CD4-positive, alpha-beta T cell treated with Interleukin-15 for 1 hour (primary cell): ENCODE data around the gene FOXP1.

ENCODE experiments used
- DNase-seq: peaks from one replicate; pipeline ENCODE4 v3.0.0-alpha.2; 2020

The FOXP1 gene

DNA sequence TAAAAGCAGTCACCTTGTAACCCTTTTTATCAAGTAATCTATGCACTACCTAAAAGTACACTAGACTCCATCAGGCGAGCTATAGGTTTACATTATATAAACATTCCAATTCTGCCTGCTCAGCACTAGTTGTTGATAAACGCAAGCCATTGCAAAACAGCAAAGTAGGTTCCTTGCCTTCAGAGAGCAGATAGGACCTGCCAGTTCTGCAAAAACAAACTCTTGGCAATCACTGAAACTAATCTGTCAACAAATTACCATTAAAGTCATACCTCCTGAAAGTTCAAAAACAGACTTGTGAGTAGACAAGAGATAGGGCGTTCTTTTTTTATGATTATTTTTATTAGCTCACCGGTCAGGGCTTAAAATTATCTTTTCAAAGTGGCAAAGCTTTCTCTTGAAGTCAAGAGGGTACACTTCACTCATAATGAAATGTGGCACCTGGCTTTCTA lies 392.5 kb downstream of the FOXP1 start:
- DNase-seq: no peak

DNA sequence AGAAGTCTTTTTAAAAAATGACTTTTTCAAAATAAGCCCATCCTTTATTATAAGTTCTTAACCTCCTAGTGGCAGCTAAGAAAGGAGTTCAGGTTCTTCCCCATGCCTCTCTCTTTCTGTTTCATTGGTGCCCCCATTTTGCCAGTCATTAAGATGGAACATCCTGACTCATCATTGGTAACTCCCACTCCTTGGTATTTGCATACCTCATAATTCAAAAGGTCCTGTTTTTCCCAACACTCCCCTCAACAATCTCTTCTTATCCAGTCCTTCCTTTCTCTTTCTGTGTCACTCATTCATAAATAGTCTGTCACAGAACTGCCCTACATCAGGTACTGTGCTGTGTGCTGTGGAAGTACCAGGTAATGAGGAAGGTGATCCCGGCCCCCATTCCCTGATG lies 394.0 kb downstream of the FOXP1 start:
- no peak for DNase-seq

DNA sequence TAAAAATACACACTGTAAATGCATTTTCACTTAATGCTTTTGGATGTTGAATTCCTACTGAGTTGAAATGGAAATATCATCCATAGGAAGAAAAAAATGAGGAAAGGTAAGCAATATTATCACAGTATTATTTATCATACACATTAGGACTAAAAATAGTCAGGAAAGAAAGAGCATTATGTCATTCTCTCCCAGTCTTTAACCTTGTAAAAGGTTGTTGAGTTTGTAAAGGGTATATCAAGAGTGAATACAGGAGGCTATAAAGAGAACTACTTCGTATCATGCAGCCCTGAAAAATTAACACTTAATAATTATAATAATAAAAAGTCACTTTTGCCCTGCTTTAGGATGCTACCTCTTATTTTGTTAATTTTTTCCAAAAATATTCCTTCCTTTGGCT lies 395.8 kb downstream of the FOXP1 start:
- no peak for DNase-seq

DNA sequence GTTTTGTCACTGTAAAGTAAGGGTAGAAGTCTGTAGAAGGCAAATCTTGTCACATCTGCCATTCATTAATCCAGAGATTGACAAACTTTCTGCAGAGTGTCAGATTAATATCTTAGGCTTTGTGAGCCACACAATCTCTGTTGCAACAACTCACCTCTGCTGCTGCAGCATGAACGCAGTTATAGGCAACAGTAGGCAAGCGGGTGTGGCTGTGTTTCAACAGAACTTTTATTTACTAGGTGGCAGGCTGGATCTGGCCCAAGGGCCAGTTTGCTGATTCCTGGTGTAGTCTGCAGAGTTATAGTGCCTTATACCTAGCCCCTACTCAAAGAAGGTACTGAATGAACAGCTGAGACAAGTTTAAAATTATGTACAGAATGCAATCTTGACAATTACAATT lies 396.7 kb downstream of the FOXP1 start:
- DNase-seq: no peak

DNA sequence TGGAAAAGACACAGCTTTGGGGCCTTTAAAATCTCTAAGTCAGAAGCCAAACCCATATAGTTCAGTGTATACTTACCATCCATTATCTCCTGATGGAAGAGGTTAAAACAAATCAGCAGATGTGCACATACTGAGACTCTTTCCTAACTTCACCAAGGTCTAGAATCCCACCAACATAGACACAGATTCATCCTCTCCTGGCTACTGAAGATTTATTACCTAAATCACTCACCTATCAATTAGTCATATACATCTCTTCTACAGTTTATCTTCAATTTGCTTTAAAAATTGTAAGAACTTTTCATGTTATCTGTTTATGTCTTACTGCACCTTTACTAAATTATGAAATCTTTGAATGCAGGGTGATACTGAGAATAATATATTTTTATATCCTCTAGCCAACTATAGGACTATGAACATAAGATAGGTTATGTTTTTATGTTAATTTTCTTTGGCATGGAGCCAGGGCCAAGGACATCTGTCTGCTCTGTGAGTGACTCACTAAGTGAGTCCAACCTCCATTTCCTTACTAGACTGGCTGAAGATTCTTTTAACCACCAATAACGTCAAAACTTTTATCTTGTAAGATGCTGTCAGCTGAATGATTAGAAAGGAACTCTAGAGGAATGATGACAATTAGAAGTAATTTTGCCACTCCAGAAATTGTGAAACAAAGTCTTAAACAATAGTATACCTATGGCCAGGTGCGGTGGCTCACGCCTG lies 397.6 kb downstream of the FOXP1 start:
- DNase-seq: no peak

DNA sequence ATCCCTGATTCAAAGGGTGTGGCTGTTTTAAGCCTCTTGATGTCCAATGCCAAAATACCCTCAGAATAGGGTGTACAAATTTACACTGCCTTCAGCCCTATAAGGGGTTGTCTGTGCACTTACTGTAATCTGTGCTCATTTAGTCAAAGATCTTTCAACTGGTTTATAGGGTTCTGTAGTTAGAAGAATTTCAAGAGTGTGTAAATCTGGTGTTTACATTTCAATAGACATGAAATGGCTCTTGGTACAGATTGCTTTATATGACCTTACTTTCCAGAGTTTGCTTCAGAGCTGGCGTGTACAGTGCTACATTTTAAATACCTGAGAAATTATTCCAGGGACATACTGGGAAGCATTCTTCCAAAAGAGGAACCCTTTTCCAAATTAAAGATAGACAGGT lies 399.3 kb downstream of the FOXP1 start:
- no peak for DNase-seq

DNA sequence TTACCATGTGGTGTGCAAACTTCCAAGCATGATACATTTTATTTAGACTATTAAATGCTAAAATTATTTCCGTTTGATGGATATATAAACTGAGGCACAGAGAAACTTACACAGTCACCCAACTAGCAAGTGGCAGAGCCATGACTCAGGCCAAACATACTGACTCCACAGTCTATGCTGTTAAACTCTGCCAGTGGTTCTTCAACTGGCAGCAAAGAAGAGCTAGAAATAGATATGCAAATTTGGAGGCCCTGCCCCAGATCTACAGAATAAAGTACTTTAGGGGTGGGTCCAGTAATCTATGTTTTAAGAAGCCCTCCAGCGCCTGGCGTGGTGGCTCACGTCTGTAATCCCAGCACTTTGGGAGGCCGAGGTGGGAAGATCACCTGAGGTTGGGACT lies 400.0 kb downstream of the FOXP1 start:
- no peak for DNase-seq

DNA sequence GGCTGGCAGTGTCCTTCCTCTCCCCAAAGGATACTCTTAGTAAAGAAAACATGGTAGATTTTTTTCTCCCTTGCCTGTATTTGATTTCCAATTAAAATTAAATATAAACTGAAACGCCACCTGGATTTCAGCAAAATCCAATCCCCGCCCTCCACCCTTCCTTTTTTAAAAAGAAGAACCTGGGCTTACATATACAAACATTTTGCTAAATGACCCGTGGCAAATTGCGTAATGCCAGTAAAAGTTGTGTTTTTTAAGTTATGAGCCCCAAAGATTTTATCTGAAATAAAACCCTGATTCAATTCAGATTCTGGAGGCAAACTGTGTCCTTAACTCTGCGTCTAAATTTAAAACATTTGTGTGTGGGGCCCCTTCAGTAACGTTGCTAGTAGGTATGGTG lies 403.0 kb downstream of the FOXP1 start:
- no peak for DNase-seq

DNA sequence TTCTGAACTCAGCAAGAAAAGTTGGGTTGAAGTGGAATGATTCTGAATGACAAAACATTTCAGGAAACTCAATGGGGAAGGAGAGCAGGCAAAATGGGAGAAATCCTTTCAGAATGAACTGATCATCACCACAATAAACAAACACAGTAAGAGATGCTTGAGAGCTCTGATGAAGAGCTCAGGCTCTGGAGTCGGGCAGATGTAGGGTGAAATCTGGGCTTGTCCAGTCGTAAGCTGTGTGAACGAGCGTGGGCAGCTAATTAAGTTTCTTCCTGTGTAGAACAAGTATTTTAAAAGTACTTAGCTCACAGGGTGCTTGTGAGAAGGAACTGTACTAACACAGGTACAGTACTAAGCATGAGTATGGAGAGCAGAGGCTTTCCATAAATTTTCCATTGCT lies 406.2 kb downstream of the FOXP1 start:
- DNase-seq: no peak

DNA sequence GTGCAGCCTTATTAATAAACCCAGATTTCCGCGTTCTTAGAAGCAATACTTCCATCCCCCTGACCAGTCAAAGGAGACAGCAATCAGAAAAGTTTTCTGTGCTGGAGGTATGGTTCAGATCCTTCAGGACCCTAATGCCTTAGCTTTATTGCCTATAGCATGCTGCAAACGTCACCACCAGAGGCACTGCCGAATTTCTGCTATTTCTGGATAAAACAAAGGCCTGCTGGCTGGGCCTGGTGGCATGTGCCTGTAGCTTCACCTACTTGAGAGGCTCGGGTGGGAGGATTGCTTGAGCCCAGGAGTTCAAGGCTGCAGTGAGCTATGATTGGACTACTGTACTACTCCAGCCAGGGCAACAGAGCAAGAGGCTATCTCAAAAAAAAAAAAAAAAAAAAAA lies 407.2 kb downstream of the FOXP1 start:
- no peak for DNase-seq

DNA sequence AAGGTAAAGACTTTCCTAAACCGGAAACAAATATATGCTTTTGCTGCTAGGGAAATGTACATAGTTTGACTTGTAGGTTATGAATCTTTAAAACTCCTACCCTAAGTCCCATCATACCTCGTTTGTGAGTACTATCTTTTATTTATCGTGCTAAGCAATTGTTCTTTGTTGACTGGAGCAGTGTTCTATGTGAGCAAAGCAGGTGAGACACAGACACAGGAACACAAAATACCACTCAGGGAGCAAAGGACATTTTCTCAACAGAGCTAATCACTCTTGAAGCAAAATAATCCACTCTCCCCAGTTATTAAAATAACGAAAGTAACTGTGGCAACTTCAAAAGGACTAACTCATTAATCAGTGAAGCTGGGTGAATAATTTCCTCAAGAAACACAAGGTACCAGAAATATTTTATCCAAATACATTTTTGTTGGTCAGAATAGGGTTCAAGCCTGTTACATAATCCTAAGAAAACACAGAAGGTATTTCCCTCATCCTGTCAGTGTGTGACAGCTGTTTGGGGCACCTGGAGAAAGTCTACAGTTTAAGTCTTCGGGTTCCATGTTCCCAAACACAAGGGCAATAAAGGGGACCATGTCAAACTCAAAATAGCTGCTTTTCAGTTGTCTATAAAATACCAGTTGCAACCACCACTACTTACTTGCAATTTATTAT lies 407.7 kb downstream of the FOXP1 start:
- no peak for DNase-seq

DNA sequence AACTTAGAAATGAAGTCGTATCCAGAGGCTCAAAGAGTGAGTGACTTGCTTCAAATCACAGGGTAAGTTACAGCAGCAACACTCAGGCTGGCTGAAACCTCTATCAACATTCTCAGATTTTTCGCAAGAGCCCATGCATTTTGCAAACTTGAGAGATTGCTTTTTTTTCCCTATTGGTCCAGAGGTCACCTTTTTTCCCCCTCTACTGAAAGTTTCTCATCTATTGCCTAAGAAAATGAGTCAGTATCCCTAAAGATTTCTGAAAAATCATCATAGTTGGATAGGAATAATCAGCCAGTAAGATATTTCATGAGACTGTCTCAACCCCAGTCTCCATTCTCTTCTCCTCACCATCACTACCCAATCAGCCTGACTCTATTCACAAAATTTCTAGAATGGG lies 410.6 kb downstream of the FOXP1 start:
- DNase-seq: no peak

DNA sequence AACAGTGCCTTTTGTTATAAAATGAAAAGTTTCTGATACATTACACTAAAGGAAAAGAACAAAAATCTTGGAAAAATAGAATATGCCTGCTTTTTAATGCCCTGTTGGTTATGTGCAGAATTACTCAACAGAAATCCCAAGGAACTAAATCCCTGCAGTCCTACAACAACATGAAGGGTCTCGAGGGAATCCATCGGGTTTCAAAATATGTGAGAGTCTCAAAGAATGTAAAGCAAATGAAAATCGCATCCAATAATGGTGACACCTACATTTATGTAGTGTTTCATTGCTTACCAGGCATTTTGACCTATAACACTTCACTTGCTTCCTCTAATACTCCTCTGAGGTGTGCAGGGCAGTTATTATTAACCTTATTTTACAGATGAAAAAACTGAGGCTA lies 411.3 kb downstream of the FOXP1 start:
- DNase-seq: no peak

DNA sequence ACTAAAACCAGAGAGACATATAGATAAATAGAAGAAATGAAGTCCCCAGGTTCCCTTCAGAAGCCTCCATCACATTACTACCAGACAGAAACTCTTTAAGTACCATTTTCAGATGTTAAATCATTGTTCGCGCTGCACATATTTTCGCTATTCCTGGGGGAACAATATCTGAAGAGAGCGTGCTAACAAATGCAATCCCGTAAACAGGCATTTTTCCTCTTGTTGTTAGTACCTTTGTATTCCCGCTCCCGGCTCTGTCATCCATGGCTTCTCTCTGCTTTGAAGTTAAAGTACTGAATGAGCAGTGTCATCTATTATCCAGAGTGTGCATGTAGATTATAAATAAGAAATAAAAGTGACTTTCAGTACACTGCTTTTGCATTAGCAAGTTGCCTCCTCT lies 412.3 kb downstream of the FOXP1 start:
- DNase-seq: no peak

DNA sequence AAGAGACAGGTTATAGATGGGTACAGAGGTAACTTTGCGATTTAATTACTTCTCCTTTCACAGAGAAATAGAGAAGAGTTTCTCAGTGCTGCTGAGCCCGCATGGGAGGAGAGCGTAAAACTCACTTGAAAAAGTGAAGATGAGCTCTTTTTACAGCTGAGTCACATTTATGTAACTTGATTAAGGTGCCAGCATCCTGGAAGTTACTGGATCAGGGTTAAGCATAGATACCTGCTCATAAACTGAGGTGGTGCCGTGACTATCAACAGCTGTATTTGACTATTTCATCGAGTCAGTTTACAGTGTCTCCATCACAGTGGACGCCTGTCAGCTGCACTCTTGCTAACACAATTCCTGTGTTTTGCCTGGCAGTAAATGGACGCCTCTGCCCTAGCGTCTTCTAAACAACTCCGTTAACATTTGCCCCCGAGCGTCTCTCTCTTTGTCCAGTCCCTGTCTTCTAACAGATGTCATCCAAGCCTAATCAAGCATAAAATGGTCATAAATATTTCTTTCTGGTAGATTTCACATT lies 414.6 kb downstream of the FOXP1 start:
- no peak for DNase-seq

DNA sequence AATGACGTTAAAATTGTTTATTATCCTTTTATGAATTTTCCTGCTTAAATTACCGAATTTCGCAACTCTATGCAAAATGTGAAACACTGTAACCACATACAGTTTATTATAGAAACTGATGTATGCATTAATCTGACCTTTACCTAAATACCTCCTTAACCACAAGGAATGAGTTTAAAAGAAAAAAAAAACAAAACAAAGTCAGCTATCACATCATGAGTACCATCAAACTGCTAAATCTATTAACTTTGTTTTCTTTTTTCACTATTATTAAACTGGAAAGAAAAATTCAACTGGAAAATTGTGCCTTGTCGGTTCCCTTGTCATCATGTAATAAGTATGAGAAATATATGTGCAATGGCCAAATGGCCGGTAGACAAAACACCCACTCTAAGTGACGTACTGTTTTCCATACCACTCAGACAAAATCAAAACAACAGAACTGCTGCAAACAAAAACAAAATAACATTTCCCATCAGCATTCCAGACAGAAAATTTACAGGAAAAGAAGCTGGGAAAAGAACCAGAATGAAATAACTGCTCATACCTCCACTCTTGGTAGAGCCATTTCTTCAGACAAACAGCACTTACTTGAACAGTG lies 415.3 kb downstream of the FOXP1 start:
- no peak for DNase-seq

DNA sequence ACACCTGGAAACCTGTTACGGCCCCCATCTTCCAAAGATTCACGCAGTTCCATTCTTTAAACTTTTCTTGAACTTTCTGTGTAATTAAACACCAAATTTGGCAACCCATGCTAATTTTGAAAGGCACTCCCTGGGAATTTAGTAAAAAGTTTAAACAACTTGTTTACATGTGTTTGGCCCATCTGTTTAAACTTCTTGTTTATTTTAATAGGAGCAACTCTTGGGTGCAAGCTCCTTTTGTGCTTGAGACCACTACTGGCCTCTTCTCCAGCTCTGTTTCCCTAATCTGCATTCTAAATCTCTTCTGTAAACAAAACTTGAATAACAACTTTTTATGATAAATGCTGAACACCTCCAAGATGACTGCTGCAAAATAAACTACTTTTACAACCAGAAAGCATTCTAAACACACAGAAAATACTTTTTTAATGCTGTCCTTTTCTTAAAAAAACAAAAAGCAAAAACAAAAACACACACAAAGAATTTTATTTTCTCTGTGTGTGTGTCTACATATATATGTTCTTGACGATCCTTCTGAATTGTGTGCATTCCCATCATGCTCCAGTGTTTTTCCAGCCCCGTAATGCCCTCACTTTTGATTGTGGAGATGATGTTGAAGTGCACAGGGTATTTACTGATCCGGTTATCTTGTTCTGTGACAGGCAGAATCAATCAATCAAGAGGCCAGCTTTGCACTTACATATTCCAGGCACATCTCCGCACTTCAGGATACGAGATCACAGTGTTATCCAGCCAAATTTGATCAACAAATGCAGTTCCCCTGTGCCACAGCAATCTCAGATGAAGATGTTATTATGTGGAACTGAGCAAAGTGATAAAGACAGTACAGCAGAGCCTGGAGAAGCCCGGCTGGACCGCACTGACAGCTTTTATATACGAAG lies 416.9 kb downstream of the FOXP1 start:
- DNase-seq: no peak

DNA sequence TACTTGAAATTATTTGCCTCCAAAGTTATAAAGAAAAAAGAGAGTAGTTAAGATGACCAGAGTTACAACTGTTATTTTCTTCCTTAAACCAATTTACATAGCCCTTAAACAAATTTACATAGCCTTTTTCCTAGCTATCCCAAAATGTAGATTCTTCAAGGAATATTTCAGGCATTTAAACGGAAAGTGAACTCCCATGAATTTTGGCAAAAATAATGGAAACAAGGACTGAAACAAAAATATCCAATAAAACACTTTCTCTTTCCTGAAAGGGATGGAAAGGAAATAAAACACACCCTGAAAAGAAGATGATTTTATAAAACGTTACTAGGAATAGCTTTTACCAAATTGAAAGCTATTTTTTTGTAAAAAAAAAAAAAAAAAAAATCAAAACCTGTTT lies 418.6 kb downstream of the FOXP1 start:
- no peak for DNase-seq

DNA sequence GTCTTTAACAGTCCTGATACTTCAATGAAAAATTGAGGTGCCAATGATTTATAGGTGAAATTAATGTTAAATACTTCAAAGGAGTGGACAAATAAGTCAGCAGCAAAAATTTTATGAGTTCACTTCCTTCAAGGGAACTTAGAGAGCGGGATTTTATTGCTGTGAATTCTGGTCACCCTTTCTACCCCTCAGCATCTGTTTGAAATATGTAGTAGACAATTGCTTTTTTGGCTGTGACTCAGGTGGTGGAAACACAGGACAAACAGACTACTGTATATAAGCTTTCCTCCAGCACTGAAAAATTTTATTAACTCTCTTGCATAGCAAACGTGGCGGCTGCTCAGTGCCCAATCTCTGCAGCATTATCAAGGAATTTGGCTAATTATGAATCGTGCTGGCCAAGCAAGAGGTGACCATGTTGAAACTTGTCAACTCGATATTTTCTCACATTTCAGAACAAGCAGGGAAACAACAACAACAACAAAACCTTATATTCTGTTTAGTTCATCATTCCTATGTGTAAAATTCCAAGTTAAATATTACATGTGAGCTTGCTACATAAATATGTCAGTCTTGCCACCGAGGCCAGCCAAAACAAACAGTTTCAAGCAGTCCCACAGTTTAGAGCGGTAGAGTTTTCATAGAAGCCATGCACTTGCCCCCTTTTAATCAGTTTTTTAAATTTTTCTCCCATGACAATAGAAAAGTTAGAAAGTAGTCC lies 420.2 kb downstream of the FOXP1 start:
- DNase-seq: no peak

DNA sequence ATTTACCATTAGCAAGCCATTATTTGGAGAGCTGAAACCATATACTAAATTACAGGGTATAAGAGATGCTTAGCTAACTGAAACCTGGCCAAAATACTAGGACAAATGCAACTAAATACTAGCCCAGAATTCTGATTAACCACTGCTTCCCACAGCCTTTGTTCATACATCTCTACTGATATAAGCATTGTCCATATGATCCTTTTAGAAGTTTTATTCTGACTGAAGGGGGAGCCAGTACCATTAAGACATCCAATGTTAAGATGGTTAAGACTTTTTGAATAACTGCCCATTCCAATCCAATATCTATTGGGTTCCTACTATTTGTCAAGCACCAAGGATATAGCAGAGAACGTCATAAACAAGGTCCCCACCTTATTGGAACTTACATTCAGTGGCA lies 421.3 kb downstream of the FOXP1 start:
- no peak for DNase-seq

DNA sequence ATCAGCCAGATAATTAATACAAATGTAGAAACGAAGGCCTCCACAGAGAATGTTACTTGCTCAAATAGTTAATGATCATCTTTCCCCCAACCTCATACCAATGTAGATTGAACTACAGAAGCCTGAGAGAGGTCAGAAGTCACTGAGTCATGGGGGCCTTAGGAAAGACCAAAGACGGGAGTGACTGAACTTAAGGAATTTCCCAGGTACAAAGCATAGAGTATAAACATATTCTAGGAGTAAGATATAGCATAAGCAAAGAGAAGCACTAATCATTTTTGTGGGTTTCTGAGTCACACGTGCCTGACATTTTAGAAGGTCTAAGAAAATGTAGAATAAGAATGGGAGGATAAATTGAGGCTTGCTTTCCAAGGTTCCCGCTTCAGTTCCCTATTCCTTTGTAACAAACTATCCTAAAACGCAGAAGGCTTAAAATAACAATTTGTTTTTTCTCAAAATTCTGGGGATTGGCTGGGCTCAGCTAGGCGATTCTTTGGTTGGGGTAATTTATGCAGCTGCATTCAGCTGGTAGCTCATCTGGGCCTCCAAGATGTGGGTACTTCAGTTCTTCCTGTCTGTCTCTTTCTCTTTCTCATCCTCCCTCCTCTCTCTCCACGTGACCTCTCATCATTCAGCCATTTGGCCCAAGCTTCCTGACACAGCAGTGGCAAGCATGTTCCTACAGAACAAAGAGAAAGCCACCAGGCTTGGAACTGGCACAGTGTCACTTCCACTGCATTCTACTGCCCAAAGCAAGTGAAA lies 422.6 kb downstream of the FOXP1 start:
- no peak for DNase-seq
